Measurements from ENCODE around the gene PLEKHA7.

DNA sequence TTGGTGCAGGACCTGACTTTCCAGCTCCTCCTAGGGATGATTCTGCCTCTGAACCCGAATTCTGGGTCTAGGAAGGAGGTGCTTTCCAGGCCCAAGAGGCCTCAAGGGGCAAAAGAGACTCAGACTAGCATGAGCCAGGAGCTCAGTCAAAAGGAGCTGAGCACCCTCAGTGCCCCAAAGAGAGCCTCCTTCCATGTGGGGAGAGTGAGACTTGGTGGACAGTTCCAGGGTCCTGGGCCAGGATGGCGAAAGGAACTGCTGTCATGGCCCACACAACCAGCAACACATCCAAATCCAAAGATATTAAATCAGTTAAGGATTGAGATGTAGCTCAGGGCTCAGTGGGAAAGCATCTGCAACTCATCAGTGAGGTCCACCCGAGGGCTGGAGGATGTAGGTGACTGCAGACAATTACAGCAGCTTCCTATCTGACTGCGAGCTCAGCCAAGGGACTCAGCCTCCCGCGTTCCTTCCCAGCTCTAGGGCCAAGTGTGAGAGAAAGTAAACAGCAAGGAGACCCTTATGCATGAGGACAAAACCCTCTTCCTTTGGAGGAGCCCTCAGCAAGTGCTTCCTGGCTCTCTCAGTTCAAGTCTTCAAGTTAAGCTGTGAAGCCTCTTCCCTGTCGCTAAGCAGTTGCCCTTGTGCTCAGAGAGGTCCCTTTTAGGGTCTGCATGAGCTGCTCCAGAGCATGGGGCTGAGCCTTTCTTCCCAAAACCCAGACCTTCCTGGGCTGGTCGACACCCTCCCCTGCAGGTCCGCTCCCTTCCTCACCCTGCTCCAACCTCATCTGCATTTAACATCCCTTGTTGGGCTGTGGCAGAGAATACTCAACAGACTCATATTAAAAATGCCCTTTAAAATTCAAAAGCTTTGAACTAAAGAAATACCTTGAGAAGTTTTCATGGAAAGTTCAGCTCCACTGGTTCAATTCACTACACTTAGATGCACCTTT is 240.0 kb downstream of the PLEKHA7 start:
- TF ChIP-seq, protein P1, sequence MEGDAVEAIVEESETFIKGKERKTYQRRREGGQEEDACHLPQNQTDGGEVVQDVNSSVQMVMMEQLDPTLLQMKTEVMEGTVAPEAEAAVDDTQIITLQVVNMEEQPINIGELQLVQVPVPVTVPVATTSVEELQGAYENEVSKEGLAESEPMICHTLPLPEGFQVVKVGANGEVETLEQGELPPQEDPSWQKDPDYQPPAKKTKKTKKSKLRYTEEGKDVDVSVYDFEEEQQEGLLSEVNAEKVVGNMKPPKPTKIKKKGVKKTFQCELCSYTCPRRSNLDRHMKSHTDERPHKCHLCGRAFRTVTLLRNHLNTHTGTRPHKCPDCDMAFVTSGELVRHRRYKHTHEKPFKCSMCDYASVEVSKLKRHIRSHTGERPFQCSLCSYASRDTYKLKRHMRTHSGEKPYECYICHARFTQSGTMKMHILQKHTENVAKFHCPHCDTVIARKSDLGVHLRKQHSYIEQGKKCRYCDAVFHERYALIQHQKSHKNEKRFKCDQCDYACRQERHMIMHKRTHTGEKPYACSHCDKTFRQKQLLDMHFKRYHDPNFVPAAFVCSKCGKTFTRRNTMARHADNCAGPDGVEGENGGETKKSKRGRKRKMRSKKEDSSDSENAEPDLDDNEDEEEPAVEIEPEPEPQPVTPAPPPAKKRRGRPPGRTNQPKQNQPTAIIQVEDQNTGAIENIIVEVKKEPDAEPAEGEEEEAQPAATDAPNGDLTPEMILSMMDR (conservative IDR thresholded peaks at IDR 0.05; ENCODE audit: low read depth, low read length): no peak
- TF ChIP-seq EZH2phosphoT487 (IDR thresholded peaks at IDR 0.05; ENCODE audit: borderline replicate concordance, low read length) (no peak), EZH2 (IDR thresholded peaks at IDR 0.05; ENCODE audit: low read length, unreplicated experiment) (no peak)

Measured in PC-3 (cell line).